K562 (cell line): Measurements from ENCODE around the gene OR2V2. TPM values are rescaled to one million over a fixed set of nuclear protein-coding genes. Genes with fewer than 3 reads are reported as not detected.

ENCODE experiments used
- CEBPB ChIP-seq: fragments of 450-650 bp; IDR thresholded peaks from 2 replicates; pipeline ENCODE4 v1.6.1; 2016; ENCODE audit warnings: missing genetic modification characterization, missing compliant biosample characterization
- ELF1 ChIP-seq: fragments of 200-800 bp; sonication (Bioruptor generic); IDR thresholded peaks from 2 replicates; pipeline ENCODE4 v1.6.1; 2016; ENCODE audit warnings: missing genetic modification characterization, missing compliant biosample characterization
- ELF4 ChIP-seq: fragments of 450-650 bp; formaldehyde crosslinking; IDR thresholded peaks from 2 replicates; pipeline ENCODE4 v1.4.0; 2022; ENCODE audit warnings: missing genetic modification characterization
- EP400 ChIP-seq: fragments of 450-650 bp; IDR thresholded peaks from 2 replicates; pipeline ENCODE4 v1.6.1; 2017; ENCODE audit warnings: antibody characterized with exemption, mild to moderate bottlenecking, moderate library complexity
- ETV1 ChIP-seq: fragments of 450-650 bp; conservative IDR thresholded peaks from 2 replicates; pipeline ENCODE4 v1.6.1; 2016; ENCODE audit warnings: missing genetic modification characterization, control low read depth, low read depth, missing compliant biosample characterization
- GTF2E2 ChIP-seq: fragments of 200-800 bp; sonication (Bioruptor generic); IDR thresholded peaks from 2 replicates; pipeline ENCODE4 v1.6.1; 2016; ENCODE audit warnings: missing genetic modification characterization, missing compliant biosample characterization
- LARP7 ChIP-seq: fragments of 450-650 bp; IDR thresholded peaks from 2 replicates; pipeline ENCODE4 v1.6.1; 2016
- NR1H2 ChIP-seq: sonication (generic); formaldehyde crosslinking; IDR thresholded peaks from 2 replicates; pipeline ENCODE4 v1.4.0; 2020; ENCODE audit warnings: mild to moderate bottlenecking, missing genetic modification reagents
- PCBP2 ChIP-seq: fragments of 200-400 bp; formaldehyde crosslinking; IDR thresholded peaks from 2 replicates; pipeline ENCODE4 v1.6.1; 2018; ENCODE audit warnings: low read length, low read depth, mild to moderate bottlenecking, moderate library complexity; ENCODE audit not compliant: poor library complexity, severe bottlenecking
- PHF20 ChIP-seq: fragments of 450-650 bp; IDR thresholded peaks from 2 replicates; pipeline ENCODE4 v1.6.1; 2018; ENCODE audit not compliant: partially characterized antibody
- PHF21A ChIP-seq: fragments of 450-650 bp; IDR thresholded peaks from 2 replicates; pipeline ENCODE4 v1.6.1; 2017; ENCODE audit warnings: low read depth, borderline replicate concordance
- RBFOX2 ChIP-seq: fragments of 200-400 bp; formaldehyde crosslinking; IDR thresholded peaks from 2 replicates; pipeline ENCODE4 v1.6.1; 2017; ENCODE audit warnings: low read depth, mild to moderate bottlenecking, low read length, moderate library complexity
- ZNF140 ChIP-seq: fragments of 250-450 bp; sonication (Bioruptor Pico); IDR thresholded peaks from 2 replicates; pipeline ENCODE4 v1.8.0; 2021; ENCODE audit warnings: moderate library complexity, mild to moderate bottlenecking, inconsistent platforms
- ZNF184 ChIP-seq: sonication (generic); formaldehyde crosslinking; IDR thresholded peaks from 2 replicates; pipeline ENCODE4 v1.5.0; 2020; ENCODE audit warnings: missing genetic modification reagents
- ZNF511 ChIP-seq: sonication (generic); formaldehyde crosslinking; IDR thresholded peaks from 2 replicates; pipeline ENCODE4 v1.8.0; 2022; ENCODE audit warnings: mild to moderate bottlenecking, missing genetic modification reagents
- ZNF561 ChIP-seq: fragments of 450-650 bp; formaldehyde crosslinking; conservative IDR thresholded peaks from 2 replicates; pipeline ENCODE4 v1.4.0; 2020; ENCODE audit warnings: mild to moderate bottlenecking, moderate library complexity
- ZNF655 ChIP-seq: fragments of 250-450 bp; sonication (Bioruptor Pico); IDR thresholded peaks from 2 replicates; pipeline ENCODE4 v1.5.0; 2021
- ZNF79 ChIP-seq: fragments of 250-450 bp; sonication (Bioruptor Pico); IDR thresholded peaks from 2 replicates; pipeline ENCODE4 v1.4.0; 2020; ENCODE audit warnings: low read depth, mild to moderate bottlenecking, moderate library complexity
- polyA plus RNA-seq, 8 experiments: library from polyadenylated mRNA; depleted of rRNA in 4 of 8; stranded (reverse) in 5 of 8; unstranded in 3 of 8; fragments of >200 nt; fragmentation: Nextera tagmentation in 2 of 8; fragmentation: Illumina TruSeq in 1 of 8; extraction: Ambion mirVana in 2 of 8; extraction: Trizol in 1 of 8; gene quantifications; 2 replicates each; pipeline versions ENCODE4 v1.2.1 to v1.2.3, GENCODE V29; 2011 to 2014; ENCODE audit warnings: inconsistent platforms in 1 of 8, missing spikeins in 1 of 8
- total RNA-seq, 7 experiments: library from RNA; depleted of rRNA in 6 of 7; stranded (reverse); fragments of >200 nt in 6 of 7; fragmentation: Illumina TruSeq in 2 of 7; extraction: Trizol in 2 of 7; gene quantifications; 2 replicates each; pipeline versions ENCODE4 v1.2.1 to v1.2.3, GENCODE V29; 2011 to 2021; ENCODE audit warnings: low replicate concordance in 1 of 7
- TF ChIP-seq, protein P1 (sequence below): sonication (generic); formaldehyde crosslinking; IDR thresholded peaks from 2 replicates; pipeline ENCODE4 v1.8.1; 2023; ENCODE audit warnings: missing genetic modification reagents, mild to moderate bottlenecking, borderline replicate concordance

Gene OR2V2
- total and polyA plus RNA-seq, 9 of the 15 experiments (the other 6 are each of a cell fraction or from before 2014, with no cell fraction given), result 0.01 TPM; not detected in 8

GRCh38 chr5:181100121-181100875 lies 47.1 kb upstream of the OR2V2 start (continued):
- TF ChIP-seq, protein P1, sequence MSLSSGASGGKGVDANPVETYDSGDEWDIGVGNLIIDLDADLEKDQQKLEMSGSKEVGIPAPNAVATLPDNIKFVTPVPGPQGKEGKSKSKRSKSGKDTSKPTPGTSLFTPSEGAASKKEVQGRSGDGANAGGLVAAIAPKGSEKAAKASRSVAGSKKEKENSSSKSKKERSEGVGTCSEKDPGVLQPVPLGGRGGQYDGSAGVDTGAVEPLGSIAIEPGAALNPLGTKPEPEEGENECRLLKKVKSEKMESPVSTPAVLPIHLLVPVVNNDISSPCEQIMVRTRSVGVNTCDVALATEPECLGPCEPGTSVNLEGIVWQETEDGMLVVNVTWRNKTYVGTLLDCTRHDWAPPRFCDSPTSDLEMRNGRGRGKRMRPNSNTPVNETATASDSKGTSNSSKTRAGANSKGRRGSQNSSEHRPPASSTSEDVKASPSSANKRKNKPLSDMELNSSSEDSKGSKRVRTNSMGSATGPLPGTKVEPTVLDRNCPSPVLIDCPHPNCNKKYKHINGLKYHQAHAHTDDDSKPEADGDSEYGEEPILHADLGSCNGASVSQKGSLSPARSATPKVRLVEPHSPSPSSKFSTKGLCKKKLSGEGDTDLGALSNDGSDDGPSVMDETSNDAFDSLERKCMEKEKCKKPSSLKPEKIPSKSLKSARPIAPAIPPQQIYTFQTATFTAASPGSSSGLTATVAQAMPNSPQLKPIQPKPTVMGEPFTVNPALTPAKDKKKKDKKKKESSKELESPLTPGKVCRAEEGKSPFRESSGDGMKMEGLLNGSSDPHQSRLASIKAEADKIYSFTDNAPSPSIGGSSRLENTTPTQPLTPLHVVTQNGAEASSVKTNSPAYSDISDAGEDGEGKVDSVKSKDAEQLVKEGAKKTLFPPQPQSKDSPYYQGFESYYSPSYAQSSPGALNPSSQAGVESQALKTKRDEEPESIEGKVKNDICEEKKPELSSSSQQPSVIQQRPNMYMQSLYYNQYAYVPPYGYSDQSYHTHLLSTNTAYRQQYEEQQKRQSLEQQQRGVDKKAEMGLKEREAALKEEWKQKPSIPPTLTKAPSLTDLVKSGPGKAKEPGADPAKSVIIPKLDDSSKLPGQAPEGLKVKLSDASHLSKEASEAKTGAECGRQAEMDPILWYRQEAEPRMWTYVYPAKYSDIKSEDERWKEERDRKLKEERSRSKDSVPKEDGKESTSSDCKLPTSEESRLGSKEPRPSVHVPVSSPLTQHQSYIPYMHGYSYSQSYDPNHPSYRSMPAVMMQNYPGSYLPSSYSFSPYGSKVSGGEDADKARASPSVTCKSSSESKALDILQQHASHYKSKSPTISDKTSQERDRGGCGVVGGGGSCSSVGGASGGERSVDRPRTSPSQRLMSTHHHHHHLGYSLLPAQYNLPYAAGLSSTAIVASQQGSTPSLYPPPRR (CRISPR knock-in tag), result no peak
- TF ChIP-seq GTF2E2 (tag) (no peak), ELF1 (tag) (no peak), PCBP2 (peak; percentile 69), ZNF140 (CRISPR knock-in tag) (no peak), ZNF184 (CRISPR knock-in tag) (no peak), ELF4 (CRISPR knock-in tag) (no peak), ETV1 (tag) (no peak), PHF21A (no peak), PHF20 (no peak), ZNF561 (CRISPR knock-in tag) (no peak), CEBPB (tag) (no peak), ZNF655 (CRISPR knock-in tag) (no peak), LARP7 (no peak), ZNF511 (CRISPR knock-in tag) (no peak), RBFOX2 (no peak), EP400 (no peak), ZNF79 (CRISPR knock-in tag) (no peak), NR1H2 (CRISPR knock-in tag) (no peak)
